Measurements from ENCODE around the gene HNRNPM. TPM values are rescaled to one million over a fixed set of nuclear protein-coding genes. Genes with fewer than 3 reads are reported as not detected.
"Not testable (repeated sequence)": the region's sequence is repeated elsewhere in the genome, so short reads cannot be mapped to it uniquely, and the experiment has no call there.

HNRNPM gene, protein sequence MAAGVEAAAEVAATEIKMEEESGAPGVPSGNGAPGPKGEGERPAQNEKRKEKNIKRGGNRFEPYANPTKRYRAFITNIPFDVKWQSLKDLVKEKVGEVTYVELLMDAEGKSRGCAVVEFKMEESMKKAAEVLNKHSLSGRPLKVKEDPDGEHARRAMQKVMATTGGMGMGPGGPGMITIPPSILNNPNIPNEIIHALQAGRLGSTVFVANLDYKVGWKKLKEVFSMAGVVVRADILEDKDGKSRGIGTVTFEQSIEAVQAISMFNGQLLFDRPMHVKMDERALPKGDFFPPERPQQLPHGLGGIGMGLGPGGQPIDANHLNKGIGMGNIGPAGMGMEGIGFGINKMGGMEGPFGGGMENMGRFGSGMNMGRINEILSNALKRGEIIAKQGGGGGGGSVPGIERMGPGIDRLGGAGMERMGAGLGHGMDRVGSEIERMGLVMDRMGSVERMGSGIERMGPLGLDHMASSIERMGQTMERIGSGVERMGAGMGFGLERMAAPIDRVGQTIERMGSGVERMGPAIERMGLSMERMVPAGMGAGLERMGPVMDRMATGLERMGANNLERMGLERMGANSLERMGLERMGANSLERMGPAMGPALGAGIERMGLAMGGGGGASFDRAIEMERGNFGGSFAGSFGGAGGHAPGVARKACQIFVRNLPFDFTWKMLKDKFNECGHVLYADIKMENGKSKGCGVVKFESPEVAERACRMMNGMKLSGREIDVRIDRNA
- 472 TPM for polyA plus RNA-seq (ENCODE audit: insufficient read length)
- long read RNA-seq, donor 1, transcript HNRNPM-216 (1 exons, 1,809 nt): major isoform, 82 of 151 reads
- long read RNA-seq, donor 1, partial matches to known transcripts: 34 of 151 reads
- long read RNA-seq, donor 1, other reads (novel, unspliced or antisense): 35 of 151 reads
- long read RNA-seq, donor 2, transcript HNRNPM-216 (1 exons, 1,809 nt): major isoform, 44 of 135 reads
- long read RNA-seq, donor 2, partial matches to known transcripts: 52 of 135 reads
- long read RNA-seq, donor 2, other reads (novel, unspliced or antisense): 39 of 135 reads
- long read RNA-seq, donor 3, transcript HNRNPM-216 (1 exons, 1,809 nt): major isoform, 31 of 99 reads
- long read RNA-seq, donor 3, partial matches to known transcripts: 34 of 99 reads
- long read RNA-seq, donor 3, other reads (novel, unspliced or antisense): 33 of 99 reads
- long read RNA-seq, donor 4, transcript HNRNPM-216 (1 exons, 1,809 nt): major isoform, 20 of 29 reads
- long read RNA-seq, donor 4, partial matches to known transcripts: 9 of 29 reads
- long read RNA-seq, donor 4, other reads (novel, unspliced or antisense): 0 of 29 reads
- long read RNA-seq, donor 5, transcript HNRNPM-216 (1 exons, 1,809 nt): major isoform, 60 of 163 reads
- long read RNA-seq, donor 5, partial matches to known transcripts: 29 of 163 reads
- long read RNA-seq, donor 5, other reads (novel, unspliced or antisense): 74 of 163 reads
- long read RNA-seq, donor 6, transcript HNRNPM-216 (1 exons, 1,809 nt): major isoform, 74 of 140 reads
- long read RNA-seq, donor 6, partial matches to known transcripts: 30 of 140 reads
- long read RNA-seq, donor 6, other reads (novel, unspliced or antisense): 35 of 140 reads
- long read RNA-seq, donor 7, transcript HNRNPM-216 (1 exons, 1,809 nt): major isoform, 52 of 147 reads
- long read RNA-seq, donor 7, partial matches to known transcripts: 66 of 147 reads
- long read RNA-seq, donor 7, other reads (novel, unspliced or antisense): 28 of 147 reads
- long read RNA-seq, donor 8, transcript HNRNPM-216 (1 exons, 1,809 nt): major isoform, 25 of 46 reads
- long read RNA-seq, donor 8, partial matches to known transcripts: 7 of 46 reads
- long read RNA-seq, donor 8, other reads (novel, unspliced or antisense): 14 of 46 reads

DNA sequence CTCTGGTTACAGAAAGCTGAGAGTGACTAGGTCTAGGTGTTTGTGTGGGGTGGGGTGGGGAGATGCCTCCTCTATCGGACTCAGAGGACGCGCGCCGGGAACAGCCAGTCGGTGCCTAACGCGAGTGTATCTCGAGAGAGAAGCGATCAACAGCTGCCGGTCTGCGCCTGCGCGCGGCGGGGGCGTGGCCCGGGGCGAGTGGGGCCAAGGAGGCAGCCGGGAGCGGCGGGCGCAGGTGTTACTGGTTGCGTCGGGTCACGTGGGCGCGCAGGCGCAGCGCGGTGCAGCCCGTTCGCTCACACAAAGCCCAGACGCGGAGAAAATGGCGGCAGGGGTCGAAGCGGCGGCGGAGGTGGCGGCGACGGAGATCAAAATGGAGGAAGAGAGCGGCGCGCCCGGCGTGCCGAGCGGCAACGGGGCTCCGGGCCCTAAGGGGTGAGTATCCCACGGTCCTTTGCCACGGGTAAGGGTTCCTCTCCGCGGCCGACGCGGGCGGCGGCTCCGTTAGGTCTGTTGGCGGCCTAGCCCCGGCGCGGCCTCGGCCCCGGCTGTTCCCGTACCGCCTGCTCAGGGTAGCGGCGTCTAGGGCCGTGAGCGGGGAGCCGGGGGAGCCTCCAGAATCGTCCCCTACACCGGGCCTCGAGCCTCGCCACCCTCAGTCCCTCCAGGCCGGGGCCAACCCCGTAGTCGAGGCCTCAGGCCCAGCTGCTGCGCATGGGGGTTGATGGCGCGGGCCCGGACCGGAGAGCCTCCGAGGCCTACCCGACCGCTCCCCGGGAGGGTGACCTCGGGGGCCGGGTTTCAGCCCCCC lies at the start of gene HNRNPM:
TSS of gene HNRNPM (plus strand) at position 299 of the 811 bp plus-strand sequence. CDS start at position 323, 24 bp downstream.
- DNase-seq: peak; percentile 98

DNA sequence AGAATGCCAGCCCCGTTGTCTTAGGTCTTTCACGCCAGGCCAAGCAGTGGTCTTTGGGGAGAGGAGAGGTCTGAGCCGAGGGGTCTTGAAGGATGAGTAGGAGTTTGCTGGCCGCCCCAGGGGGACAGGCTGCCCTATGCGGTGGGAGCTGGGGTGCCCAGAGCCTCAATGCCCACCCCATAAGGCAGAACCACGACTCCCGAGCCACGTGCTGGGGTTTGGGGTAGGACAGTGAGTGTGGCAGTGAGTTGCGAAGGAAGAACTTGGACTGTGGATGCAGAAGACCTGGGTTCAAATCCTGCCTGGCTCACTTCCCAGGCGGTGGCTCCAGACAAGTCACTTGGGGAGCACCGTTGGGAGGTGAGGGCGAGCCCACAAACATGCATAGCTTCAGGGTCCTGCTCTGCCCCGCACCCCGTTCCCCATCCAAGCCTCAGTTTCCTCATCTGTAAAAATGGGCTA lies 49.1 kb upstream of the HNRNPM start:
- DNase-seq: no peak

GRCh38 chr19:8396185-8396562 lies 48.6 kb upstream of the HNRNPM start:
- no peak for DNase-seq

GRCh38 chr19:8396563-8397203 lies 48.1 kb upstream of the HNRNPM start:
- no peak for DNase-seq

DNA sequence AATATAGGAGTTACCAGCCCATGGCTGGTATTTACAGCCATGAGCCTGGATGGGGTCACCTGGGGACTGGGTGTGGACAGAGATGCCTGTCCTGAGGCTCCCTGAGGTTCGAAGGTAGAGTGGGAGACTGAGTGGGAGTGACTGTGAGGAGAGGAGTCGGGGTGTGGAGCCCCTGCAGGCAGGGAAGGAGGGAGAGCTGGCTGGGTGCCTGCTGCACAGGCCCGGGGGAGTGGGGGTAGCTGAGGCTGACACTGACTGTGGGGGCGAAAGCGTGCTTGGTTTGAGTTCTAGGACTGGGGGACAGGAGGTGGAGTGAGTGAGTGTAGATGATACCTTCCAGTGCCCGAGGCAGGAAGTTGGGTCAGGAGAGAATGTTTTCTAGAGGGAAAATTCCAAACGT lies 47.5 kb upstream of the HNRNPM start:
- DNase-seq: no peak

DNA sequence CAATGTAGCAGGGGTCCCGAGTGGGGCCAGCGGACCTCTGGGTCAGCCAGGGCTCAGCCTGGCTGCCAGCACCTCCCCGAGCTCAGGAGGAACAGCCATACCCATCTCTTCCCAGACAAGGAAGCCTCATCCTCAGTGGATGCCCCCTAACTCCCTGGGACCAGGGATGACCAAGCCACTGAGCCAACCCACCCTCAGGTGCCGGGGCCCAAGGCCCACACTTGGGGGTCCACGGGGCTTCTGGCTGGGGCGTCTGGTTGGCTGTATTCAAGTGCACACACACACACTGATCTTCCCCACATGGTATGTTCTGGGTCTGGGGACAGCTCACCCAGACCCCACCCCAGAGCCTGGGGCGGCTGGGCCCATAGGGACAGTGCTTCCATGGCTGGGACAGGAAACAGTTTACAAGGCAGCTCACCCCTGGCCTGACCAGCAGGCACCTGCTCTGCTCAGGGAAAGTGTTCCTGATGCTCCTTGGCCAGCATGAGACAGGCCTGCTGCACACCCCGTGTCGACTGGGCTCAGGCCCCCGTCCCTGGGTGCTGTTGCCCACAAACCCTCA lies 46.9 kb upstream of the HNRNPM start:
- no peak for DNase-seq

- peak; percentile 50 for DNase-seq
Measured at GRCh38 chr19:8398311-8398771, 46.4 kb upstream of the HNRNPM start.

GRCh38 chr19:8399681-8400188 lies 45.0 kb upstream of the HNRNPM start:
- no peak for DNase-seq

- DNase-seq: no peak
Measured at GRCh38 chr19:8401981-8402411, 42.8 kb upstream of the HNRNPM start.

GRCh38 chr19:8403098-8403819 lies 41.5 kb upstream of the HNRNPM start:
- no peak for DNase-seq

DNA sequence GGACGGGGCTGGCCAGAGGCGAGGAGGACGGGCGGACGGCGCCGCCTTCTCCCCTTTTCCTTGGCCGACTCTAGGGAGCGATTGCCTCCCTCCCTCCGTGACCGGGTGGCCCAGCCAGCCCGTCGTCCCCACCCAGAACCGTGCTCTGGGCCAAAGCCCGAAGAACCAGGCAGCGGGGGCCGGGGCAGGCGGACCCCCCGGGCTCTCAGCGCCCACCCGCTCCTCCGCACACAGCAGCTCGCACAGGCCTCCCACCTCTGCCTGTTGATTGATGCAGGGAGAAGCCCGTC lies 41.0 kb upstream of the HNRNPM start:
- no peak for DNase-seq

DNA sequence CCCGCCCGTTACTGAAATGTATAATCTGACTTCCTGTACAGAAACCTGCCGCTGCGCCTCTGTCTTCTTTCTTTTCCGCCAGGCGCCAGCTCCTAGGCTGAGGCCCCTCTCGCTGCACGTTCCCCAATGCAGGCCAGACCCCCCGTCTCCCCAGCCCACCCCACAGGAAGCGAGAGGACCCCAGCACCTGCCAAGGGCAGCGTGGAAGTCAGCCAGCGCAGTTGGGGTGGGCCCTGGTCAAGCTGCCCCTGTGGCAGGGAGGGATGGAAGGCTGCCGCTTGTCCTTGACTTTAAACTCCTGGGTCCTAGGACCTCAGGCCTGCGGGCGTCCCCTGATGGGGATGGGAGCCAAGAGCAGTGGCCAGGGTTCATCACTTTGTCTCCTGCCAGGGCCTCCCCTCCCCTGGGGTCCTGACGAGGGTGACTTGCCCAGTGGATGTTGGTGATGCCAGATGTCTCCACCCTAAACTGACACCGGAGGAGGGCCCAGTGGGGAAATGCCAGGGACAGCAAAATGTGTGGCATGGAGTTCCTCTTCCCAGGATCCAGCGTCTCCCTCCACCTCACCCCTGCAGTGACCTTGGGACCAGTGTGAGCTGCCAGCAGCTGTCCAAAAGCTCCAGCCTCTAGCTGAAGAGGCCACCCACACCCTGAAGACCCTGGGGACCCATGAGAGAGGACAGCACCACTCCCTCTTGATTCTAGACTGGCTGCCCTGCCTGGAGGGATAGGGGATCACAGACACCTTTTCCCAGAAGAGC lies 40.2 kb upstream of the HNRNPM start:
- DNase-seq: no peak

DNA sequence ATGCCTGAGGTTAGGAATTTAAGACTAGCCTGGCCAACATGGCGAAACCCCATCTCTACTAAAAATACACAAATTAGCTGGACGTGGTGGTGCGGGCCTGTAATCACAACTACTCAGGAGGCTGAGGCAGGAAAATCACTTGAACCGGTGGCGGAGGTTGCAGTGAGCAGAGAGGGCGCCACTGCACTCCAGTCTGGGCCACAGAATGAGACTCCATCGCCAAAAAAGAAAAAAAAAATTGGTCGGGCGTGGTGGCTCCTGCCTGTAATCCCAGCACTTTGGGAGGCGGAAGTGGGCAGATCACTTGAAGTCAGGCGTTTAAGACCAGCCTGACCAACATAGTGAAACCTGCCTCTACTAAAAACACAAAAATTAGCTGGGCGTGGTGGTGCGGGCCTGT lies 34.1 kb upstream of the HNRNPM start:
- DNase-seq: not testable (repeated sequence)

DNA sequence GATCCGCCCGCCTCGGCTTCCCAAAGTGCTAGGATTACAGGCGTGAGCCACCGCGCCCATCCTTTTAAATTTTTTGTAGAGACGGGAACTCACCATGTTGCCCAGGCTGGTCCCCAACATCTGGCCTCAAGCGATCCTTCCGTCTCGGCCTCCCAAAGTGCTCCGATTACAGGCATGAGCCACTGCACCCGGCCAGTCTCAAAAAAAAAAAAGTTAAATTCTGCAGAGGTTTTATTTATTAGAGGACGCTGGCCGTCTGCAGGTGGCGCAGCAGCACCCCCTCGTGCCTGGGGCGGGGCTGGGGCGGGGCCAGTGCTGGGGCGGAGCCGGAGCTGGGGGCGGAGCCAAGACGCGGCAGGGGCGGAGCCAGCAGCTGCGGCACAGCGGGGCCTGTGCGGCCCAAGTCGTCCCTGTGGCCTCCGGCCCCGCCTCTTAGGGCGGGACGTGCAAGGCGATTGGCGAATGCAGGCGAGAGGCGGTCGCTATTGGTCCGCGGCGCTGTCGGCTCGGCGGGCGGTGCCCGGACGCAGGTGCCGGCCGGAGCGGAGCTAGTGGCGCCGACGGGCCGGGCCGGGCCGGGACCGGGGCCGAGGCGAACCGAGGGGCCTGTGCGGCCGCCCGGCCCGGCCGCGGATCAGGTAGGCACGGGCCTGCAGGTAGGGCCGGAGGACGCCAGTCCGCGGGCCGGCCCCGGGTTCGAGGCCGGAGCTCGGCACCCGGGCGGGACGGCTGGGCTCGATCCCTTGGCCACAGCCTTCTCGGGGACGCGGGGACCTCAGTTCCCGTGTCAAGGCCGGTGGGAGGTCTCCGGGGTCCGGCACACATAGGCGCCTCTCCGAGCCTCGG lies 31.8 kb upstream of the HNRNPM start, which contains the start of gene MARCHF2:
TSS of gene MARCHF2 (plus strand) at position 523 of the 846 bp plus-strand sequence. CDS start 8,536 bp downstream, outside the sequence.
- peak; percentile 93 for DNase-seq

GRCh38 chr19:8413629-8413995 lies 31.2 kb upstream of the HNRNPM start:
- DNase-seq: no peak

GRCh38 chr19:8416796-8417195 lies 28.0 kb upstream of the HNRNPM start:
- no peak for DNase-seq

All from left kidney (tissue), 8 donors.